D721Med (cell line): ENCODE results near the gene SARS1.

ENCODE experiments used
- DNase-seq: peaks from one replicate; pipeline ENCODE4 v3.0.0; 2011; ENCODE audit warnings: low spot score; ENCODE audit not compliant: insufficient read length
- FAIRE-seq: peaks from 2 replicates; lab custom pipeline; 2011; peaks lifted over from hg19 to GRCh38; lab: Jason Lieb, UNC
- TF ChIP-seq, protein P1 (sequence below): IDR thresholded peaks from 2 replicates; pipeline ENCODE4 v1.5.1; 2012; ENCODE audit warnings: mild to moderate bottlenecking, control low read depth; ENCODE audit not compliant: insufficient read depth; ENCODE audit errors: missing control alignments

SARS1 gene

DNA sequence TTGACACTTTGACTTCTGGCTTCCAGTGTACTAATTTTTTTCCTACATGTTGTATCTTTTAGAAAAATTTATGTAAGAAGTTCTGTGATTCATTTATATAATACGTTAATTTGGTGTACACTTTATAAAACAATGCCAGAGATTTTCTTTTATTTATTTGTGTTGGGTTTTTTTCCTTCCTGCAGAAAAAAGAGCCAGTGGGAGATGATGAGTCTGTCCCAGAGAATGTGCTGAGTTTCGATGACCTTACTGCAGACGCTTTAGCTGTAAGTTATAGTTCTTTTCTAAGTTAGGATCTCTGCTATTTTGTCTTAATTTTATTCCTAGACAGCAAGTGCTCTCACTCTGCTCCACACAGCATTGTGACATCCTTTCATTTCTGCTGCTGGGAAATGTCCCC lies 14.4 kb downstream of the SARS1 start:
- no peak for FAIRE-seq
- no peak for DNase-seq
- TF ChIP-seq, protein P1, sequence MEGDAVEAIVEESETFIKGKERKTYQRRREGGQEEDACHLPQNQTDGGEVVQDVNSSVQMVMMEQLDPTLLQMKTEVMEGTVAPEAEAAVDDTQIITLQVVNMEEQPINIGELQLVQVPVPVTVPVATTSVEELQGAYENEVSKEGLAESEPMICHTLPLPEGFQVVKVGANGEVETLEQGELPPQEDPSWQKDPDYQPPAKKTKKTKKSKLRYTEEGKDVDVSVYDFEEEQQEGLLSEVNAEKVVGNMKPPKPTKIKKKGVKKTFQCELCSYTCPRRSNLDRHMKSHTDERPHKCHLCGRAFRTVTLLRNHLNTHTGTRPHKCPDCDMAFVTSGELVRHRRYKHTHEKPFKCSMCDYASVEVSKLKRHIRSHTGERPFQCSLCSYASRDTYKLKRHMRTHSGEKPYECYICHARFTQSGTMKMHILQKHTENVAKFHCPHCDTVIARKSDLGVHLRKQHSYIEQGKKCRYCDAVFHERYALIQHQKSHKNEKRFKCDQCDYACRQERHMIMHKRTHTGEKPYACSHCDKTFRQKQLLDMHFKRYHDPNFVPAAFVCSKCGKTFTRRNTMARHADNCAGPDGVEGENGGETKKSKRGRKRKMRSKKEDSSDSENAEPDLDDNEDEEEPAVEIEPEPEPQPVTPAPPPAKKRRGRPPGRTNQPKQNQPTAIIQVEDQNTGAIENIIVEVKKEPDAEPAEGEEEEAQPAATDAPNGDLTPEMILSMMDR, result no peak

DNA sequence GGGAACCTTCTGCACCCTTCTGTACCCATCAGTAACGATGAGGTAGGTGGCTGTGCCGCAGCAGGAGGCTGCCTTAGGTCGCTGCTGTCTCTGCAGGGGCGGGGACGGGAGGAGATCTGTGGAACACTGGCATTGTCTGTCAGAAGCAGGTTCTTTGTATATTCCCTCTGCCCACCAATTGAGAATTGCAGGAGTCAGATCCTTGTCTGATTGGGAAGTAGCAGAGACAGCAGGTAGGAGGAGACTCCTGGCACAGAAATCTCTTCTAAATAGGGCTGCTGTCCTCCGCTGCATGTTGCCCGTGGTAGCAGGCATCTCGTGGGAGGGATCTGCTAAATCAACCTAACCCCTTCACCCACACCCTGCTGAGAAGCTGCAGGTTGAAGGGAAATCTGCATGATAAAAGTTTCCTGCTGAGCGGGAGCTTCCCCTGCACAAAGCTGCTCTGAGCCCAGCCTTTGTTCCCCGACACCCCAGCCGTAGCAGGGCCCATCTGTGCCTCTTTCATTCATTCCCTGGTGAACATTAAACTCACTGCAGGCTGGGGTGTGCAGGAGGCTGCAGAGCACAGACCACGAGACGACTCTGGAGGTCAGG lies 15.9 kb downstream of the SARS1 start:
- FAIRE-seq, result no peak
- DNase-seq, result no peak
- TF ChIP-seq, protein P1, result no peak

DNA sequence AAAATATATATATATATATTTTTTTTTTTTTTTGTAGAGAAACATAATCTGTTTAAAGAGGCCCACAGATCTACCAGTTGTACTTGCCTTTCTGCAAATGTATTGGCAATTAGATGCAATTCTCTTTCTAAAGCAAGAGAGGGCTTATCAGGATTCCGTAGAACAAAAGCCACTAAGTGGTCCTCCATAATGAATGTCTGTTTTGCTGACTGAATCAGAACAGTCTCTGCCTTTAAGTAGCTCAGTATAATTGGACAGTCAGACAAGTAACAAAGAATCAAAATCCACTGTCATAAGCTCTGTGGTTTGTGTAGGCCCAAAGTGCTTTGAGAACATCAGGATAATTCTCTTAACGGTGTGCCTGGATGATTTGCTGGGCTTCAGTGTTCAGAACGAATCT lies 17.3 kb downstream of the SARS1 start:
- TF ChIP-seq, protein P1, result no peak
- FAIRE-seq (no peak), DNase-seq (no peak)

DNA sequence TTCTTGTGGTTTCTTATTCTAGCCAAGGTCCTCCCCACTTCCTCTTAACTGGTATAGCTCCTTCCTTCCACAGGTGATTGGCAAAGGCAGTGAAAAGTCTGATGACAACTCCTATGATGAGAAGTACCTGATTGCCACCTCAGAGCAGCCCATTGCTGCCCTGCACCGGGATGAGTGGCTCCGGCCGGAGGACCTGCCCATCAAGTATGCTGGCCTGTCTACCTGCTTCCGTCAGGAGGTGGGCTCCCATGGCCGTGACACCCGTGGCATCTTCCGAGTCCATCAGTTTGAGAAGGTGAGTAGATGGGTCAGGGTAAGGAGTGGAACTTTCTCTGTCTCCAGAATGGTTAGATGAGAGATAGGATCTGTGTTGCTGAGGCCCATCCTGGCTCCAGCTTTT lies 21.4 kb downstream of the SARS1 start:
- no peak for FAIRE-seq
- TF ChIP-seq, protein P1, result no peak
- DNase-seq, result no peak

DNA sequence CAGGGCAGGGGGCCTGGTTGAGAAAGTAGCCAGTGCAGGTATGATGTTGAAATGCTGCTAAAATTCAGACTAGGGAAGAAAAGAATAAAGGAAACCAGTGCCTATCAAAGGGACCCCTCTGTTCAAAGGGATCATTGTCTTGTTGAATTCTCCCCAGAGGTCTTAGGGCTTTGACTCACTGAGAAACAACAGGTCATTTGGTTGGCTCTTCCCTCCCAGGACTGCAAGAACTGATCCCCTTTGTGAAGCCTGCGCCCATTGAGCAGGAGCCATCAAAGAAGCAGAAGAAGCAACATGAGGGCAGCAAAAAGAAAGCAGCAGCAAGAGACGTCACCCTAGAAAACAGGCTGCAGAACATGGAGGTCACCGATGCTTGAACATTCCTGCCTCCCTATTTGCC lies 23.8 kb downstream of the SARS1 start:
- no peak for DNase-seq
- TF ChIP-seq, protein P1, result no peak
- no peak for FAIRE-seq

DNA sequence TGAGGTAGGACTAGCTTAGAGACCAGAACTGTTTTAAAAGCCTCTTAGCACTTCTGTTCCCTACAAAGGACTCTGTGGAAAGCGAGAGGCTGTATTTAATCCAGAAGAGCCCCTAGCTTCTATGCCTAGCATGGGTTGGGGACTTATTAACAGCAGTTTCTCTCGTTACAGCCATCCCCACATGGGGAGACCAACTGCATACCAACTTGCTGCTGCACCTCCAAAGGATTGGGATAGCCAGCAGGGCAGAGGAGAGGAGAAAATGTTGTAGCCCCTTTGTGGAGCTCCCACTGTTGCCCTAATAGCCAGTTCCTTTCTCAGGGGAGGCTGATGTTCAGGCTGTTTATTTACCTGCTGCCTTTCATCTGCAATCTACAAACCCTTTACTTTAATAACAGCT lies 24.7 kb downstream of the SARS1 start:
- TF ChIP-seq, protein P1, result no peak
- no peak for FAIRE-seq
- DNase-seq, result no peak

DNA sequence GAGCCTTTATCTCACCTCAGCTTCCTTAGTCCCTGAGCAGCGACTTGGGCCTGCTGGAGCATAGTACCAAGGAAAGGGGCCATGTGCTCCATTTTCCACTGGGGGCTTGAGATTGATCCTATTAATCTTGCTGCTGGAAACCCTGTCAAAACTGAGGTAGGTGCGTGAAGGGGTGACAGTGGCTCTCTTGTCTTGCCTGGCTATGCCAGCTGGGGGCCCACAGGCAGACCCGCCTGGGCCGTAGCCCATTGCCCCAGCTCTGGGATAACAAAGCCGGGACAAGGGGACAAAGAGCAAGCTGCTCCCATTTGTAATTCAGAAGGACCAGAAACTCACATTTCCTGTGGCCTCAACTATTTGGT lies 25.3 kb downstream of the SARS1 start:
- TF ChIP-seq, protein P1, result no peak
- no peak for DNase-seq
- no peak for FAIRE-seq
